ENCODE results near the gene NRM.

Gene NRM

DNA sequence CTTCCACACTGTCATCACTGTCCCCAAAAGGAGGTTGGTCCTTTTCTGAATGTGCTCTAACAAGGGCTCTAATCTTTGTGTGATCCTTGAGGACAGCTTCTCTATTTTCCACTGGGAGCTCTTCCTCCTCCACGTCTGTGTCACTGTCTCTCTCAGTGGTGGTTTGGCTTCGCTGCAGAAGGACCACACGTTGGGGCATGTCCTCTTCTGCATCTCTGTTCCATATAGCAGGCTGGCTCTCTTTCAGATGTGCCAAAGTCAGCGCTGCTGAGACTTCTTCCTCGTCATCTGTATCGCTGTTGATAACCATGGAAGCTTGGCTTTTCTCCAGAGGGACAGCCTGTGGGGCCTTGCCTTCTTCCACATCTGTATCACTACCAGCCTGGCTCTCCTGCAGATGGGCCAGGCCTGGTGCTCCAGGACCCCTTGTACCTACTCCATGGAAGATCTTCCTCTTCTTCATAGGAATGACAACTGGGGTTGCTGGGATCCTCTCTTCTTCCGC lies 21.7 kb upstream of the NRM start:
- no peak overlapping the region for H3K4me2 ChIP-seq (ENCODE audit: insufficient read depth, low read length)
- H3K9me3 ChIP-seq (ENCODE audit: insufficient read depth, low read length, severe bottlenecking) = no peaks in the 10 kb centered on the region
- H3K4me3 ChIP-seq (ENCODE audit: low read depth in 1 of 2, low read length in 2 of 2) = no peak overlapping the region
- TF ChIP-seq EZH2 (IDR thresholded peaks at IDR 0.05; ENCODE audit: borderline replicate concordance, low read depth, low read length, severe bottlenecking) = no peak
- TF ChIP-seq, protein P1, sequence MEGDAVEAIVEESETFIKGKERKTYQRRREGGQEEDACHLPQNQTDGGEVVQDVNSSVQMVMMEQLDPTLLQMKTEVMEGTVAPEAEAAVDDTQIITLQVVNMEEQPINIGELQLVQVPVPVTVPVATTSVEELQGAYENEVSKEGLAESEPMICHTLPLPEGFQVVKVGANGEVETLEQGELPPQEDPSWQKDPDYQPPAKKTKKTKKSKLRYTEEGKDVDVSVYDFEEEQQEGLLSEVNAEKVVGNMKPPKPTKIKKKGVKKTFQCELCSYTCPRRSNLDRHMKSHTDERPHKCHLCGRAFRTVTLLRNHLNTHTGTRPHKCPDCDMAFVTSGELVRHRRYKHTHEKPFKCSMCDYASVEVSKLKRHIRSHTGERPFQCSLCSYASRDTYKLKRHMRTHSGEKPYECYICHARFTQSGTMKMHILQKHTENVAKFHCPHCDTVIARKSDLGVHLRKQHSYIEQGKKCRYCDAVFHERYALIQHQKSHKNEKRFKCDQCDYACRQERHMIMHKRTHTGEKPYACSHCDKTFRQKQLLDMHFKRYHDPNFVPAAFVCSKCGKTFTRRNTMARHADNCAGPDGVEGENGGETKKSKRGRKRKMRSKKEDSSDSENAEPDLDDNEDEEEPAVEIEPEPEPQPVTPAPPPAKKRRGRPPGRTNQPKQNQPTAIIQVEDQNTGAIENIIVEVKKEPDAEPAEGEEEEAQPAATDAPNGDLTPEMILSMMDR (IDR thresholded peaks at IDR 0.05; ENCODE audit: borderline replicate concordance, extremely low read depth, low read length, poor library complexity, severe bottlenecking) = no peak
- H4K20me1 ChIP-seq (ENCODE audit: insufficient read depth, low read length) = no peaks in the 10 kb centered on the region
- DNase-seq (no peak), ATAC-seq (ENCODE audit: insufficient read depth, low read depth) (no peak)
- peaks cover 63% of the 10 kb centered on the region for H3K36me3 ChIP-seq (ENCODE audit: insufficient read depth, low read length)
- H3K4me1 ChIP-seq (ENCODE audit: insufficient read depth, low read length) = peaks cover 12% of the 10 kb centered on the region
- H2AFZ ChIP-seq (ENCODE audit: low read depth, low read length) = no peak overlapping the region
- H3K27ac ChIP-seq (ENCODE audit: low read length) = no peak overlapping the region; the same call in 1 of the 2 replicates
- H3K79me2 ChIP-seq (ENCODE audit: insufficient read depth, low read length) = peaks cover 13% of the 10 kb centered on the region
- no peak overlapping the region for H3K9ac ChIP-seq (ENCODE audit: low read depth, low read length)
- no peaks in the 10 kb centered on the region for H3K27me3 ChIP-seq (ENCODE audit: insufficient read depth, low read length, poor library complexity)

DNA sequence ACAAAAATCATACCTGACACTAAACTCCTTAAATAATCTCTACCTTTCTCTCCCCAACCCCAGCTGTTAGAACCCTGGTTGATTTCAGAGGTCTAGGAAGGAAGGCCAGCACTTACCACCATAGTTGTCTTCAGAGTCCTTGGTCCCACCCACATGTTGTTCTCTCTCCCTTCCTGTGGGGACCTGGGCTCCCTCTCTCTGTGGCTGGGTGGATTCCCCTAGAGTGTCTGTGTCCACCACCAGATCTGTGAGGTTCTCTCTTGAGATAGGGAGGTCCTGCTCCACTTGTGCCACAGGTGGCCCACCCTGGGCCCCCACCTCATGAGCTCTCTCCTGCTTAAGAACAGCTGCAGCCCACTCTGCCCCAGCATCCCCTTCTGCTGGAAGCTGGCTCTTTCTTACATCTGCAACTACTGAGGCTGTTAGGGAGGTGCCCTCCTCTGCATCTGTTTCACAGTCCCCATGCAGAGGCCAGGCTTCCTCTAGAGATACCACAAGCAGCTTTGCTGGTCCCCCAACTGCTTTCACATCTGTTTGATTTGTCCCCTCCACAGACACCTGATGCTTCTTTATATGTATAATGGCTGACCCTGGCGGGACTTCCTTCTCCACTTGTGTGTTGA lies 21.1 kb upstream of the NRM start:
- Histone ChIP-seq H3K27ac (ENCODE audit: low read length) (no peak overlapping the region; the same call in 1 of the 2 replicates), H3K4me3 (ENCODE audit: low read depth in 1 of 2, low read length in 2 of 2) (no peak overlapping the region), H4K20me1 (ENCODE audit: insufficient read depth, low read length) (no peaks in the 10 kb centered on the region), H3K9me3 (ENCODE audit: insufficient read depth, low read length, severe bottlenecking) (no peaks in the 10 kb centered on the region), H2AFZ (ENCODE audit: low read depth, low read length) (no peak overlapping the region), H3K27me3 (ENCODE audit: insufficient read depth, low read length, poor library complexity) (no peaks in the 10 kb centered on the region), H3K9ac (ENCODE audit: low read depth, low read length) (0 out of 2 replicates have a peak overlapping the region, but pooled peaks have one; percentile 7), H3K4me1 (ENCODE audit: insufficient read depth, low read length) (peaks cover 12% of the 10 kb centered on the region), H3K79me2 (ENCODE audit: insufficient read depth, low read length) (peaks cover 11% of the 10 kb centered on the region), H3K4me2 (ENCODE audit: insufficient read depth, low read length) (no peak overlapping the region), H3K36me3 (ENCODE audit: insufficient read depth, low read length) (peaks cover 69% of the 10 kb centered on the region)
- ATAC-seq (ENCODE audit: insufficient read depth, low read depth) (peak; percentile 61), DNase-seq (peak; percentile 46)
- TF ChIP-seq, protein P1 (IDR thresholded peaks at IDR 0.05; ENCODE audit: borderline replicate concordance, extremely low read depth, low read length, poor library complexity, severe bottlenecking) = no peak
- no peak for TF ChIP-seq EZH2 (IDR thresholded peaks at IDR 0.05; ENCODE audit: borderline replicate concordance, low read depth, low read length, severe bottlenecking)

DNA sequence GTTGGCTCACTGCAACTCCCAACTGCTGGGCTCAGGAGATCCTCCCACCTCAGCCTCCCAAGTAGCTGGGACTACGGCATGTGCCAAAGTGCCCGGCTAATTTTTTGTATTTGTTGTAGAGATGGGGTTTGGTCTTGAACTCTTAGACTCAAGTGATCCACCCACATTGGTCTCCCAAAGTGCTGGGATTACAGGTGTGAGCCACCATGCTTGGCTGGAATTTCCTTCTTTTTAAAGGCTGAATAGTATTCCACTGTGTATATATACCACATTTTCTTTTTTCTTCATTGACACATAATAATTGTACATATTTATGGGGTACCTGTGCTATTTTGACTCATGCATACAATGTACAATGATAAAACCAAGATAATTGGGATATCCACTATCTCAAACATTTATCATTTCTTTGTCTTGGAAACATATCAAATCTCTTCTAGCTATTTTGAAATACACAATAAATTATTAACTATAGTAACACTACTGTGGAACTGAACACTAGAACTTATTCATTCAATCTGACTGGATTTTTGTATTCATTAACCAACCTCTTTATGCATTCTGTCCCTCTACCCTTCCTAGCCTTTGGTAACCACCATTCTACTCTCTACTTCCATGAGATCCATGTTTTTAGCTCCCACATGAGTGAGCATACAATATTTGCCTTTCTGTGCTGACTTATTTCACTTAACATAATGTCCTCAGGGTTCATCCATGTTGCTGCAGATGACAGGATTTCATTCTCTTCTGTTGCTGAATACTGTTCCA lies 18.5 kb upstream of the NRM start:
- Histone ChIP-seq H3K4me2 (ENCODE audit: insufficient read depth, low read length) (no peak overlapping the region), H3K27me3 (ENCODE audit: insufficient read depth, low read length, poor library complexity) (no peaks in the 10 kb centered on the region), H2AFZ (ENCODE audit: low read depth, low read length) (no peak overlapping the region), H3K9ac (ENCODE audit: low read depth, low read length) (no peak overlapping the region), H3K27ac (ENCODE audit: low read length) (no peak overlapping the region), H3K36me3 (ENCODE audit: insufficient read depth, low read length) (peaks cover 78% of the 10 kb centered on the region), H3K4me1 (ENCODE audit: insufficient read depth, low read length) (no peaks in the 10 kb centered on the region), H3K4me3 (ENCODE audit: low read depth in 1 of 2, low read length in 2 of 2) (no peak overlapping the region), H4K20me1 (ENCODE audit: insufficient read depth, low read length) (no peaks in the 10 kb centered on the region), H3K9me3 (ENCODE audit: insufficient read depth, low read length, severe bottlenecking) (no peaks in the 10 kb centered on the region), H3K79me2 (ENCODE audit: insufficient read depth, low read length) (no peaks in the 10 kb centered on the region)
- TF ChIP-seq, protein P1 (IDR thresholded peaks at IDR 0.05; ENCODE audit: borderline replicate concordance, extremely low read depth, low read length, poor library complexity, severe bottlenecking) = no peak
- no peak for TF ChIP-seq EZH2 (IDR thresholded peaks at IDR 0.05; ENCODE audit: borderline replicate concordance, low read depth, low read length, severe bottlenecking)
- no peak for ATAC-seq (ENCODE audit: insufficient read depth, low read depth)
- DNase-seq = no peak
